HG03469 (cell line): ENCODE results near the gene PPP1R3F.

Experiments used
- ATAC-seq: cut with Tn5 transposase; IDR thresholded peaks from one replicate; pipeline ENCODE4 v1.9.1; 2021; ENCODE audit warnings: mild to moderate bottlenecking, moderate library complexity, moderate number of reproducible peaks; ENCODE audit not compliant: unreplicated experiment

PPP1R3F gene

GRCh38 chrX:49249071-49249470 lies 20.5 kb upstream of the PPP1R3F start:
- no peak for ATAC-seq

GRCh38 chrX:49249616-49250015 lies 20.0 kb upstream of the PPP1R3F start:
- ATAC-seq: no peak

- ATAC-seq: no peak
Measured at GRCh38 chrX:49250066-49250465, 19.5 kb upstream of the PPP1R3F start.

- ATAC-seq: no peak
Measured at GRCh38 chrX:49250578-49250977, 19.0 kb upstream of the PPP1R3F start.

- ATAC-seq: no peak
Measured at GRCh38 chrX:49251325-49251724, 18.3 kb upstream of the PPP1R3F start.

- no peak for ATAC-seq
Measured at GRCh38 chrX:49254639-49255038, 15.0 kb upstream of the PPP1R3F start.

GRCh38 chrX:49256268-49256995 lies 13.2 kb upstream of the PPP1R3F start:
- no peak for ATAC-seq

- ATAC-seq: no peak
Measured at GRCh38 chrX:49257074-49257790, 12.4 kb upstream of the PPP1R3F start.

GRCh38 chrX:49257846-49258748 lies 11.5 kb upstream of the PPP1R3F start:
- no peak for ATAC-seq

GRCh38 chrX:49258749-49259124 lies 10.9 kb upstream of the PPP1R3F start:
- ATAC-seq: no peak

GRCh38 chrX:49260221-49260985 lies 9.2 kb upstream of the PPP1R3F start:
- ATAC-seq: no peak

- ATAC-seq: no peak
Measured at GRCh38 chrX:49262603-49263002, 7.0 kb upstream of the PPP1R3F start.

- ATAC-seq: no peak
Measured at GRCh38 chrX:49263631-49264030, 6.0 kb upstream of the PPP1R3F start.

- ATAC-seq: no peak
Measured at GRCh38 chrX:49264460-49264859, 5.1 kb upstream of the PPP1R3F start, which contains the start of gene FOXP3. Gene FOXP3, minus strand, starts transcription at chrX:49264710. Its CDS starts 6,205 bp downstream, at chrX:49258505.

- no peak for ATAC-seq
Measured at GRCh38 chrX:49266523-49267445, 2.8 kb upstream of the PPP1R3F start.

- ATAC-seq: no peak
Measured at GRCh38 chrX:49268702-49269009, 937 bp upstream of the PPP1R3F start.

GRCh38 chrX:49269010-49269766 lies 405 bp upstream of the PPP1R3F start:
- ATAC-seq: peak; percentile 85

GRCh38 chrX:49270249-49270921 lies 792 bp downstream of the PPP1R3F start:
- ATAC-seq: no peak
